Esophagus muscularis mucosa (tissue), 4 donors: ENCODE results near the gene UNC5B.

Source experiments
- EP300 ChIP-seq: sonication (generic); formaldehyde crosslinking; IDR thresholded peaks from one replicate; pipeline ENCODE4 v1.6.1; 2017; ENCODE audit warnings: antibody characterized with exemption
- POLR2A ChIP-seq: fragments of 450-650 bp; IDR thresholded peaks from one replicate; pipeline ENCODE4 v1.6.1; 2017; ENCODE audit warnings: antibody characterized with exemption, moderate library complexity, mild to moderate bottlenecking, low read depth
- POLR2AphosphoS5 ChIP-seq, 2 donors: sonication (generic); formaldehyde crosslinking; IDR thresholded peaks; one replicate each; pipeline ENCODE4 v1.6.1; 2017; ENCODE audit warnings: antibody characterized with exemption in 2 of 2
- TF ChIP-seq, protein P1 (sequence below), 3 experiments: fragments of 200-600 bp in 2 of 3; fragments of 450-650 bp in 1 of 3; sonication (generic) in 2 of 3; IDR thresholded peaks; one replicate each; pipeline ENCODE4 v1.5.1; 2017 to 2019; ENCODE audit warnings: antibody characterized with exemption in 3 of 3, mild to moderate bottlenecking in 2 of 3, moderate library complexity in 1 of 3

DNA sequence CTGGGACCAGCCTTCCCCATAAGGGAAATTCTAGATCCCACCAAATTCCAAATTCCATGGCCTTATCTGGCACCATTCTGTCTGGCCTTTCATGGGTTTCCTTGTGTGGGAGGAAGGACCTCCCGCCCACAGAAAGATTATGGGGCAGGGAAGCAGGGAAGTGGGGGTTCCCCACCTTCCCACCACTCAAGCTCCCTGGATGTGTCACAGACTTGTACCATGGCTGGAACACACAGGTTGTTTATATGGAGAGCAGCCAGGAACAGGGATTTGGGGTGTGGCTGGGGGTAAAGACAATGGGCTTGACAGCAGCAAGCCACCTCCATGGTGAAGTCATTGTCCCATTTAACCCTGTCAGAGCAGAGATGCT is 18.3 kb downstream of the UNC5B start:
- TF ChIP-seq, protein P1, sequence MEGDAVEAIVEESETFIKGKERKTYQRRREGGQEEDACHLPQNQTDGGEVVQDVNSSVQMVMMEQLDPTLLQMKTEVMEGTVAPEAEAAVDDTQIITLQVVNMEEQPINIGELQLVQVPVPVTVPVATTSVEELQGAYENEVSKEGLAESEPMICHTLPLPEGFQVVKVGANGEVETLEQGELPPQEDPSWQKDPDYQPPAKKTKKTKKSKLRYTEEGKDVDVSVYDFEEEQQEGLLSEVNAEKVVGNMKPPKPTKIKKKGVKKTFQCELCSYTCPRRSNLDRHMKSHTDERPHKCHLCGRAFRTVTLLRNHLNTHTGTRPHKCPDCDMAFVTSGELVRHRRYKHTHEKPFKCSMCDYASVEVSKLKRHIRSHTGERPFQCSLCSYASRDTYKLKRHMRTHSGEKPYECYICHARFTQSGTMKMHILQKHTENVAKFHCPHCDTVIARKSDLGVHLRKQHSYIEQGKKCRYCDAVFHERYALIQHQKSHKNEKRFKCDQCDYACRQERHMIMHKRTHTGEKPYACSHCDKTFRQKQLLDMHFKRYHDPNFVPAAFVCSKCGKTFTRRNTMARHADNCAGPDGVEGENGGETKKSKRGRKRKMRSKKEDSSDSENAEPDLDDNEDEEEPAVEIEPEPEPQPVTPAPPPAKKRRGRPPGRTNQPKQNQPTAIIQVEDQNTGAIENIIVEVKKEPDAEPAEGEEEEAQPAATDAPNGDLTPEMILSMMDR (IDR thresholded peaks at IDR 0.05) = no peak
- no peak for TF ChIP-seq POLR2A
- TF ChIP-seq POLR2AphosphoS5 (IDR thresholded peaks at IDR 0.05) = no peak
- TF ChIP-seq EP300 = no peak
